Peyer's patch (tissue), 4 donors: ENCODE results near the gene CCDC186. TPM values are rescaled to one million over a fixed set of nuclear protein-coding genes. Genes with fewer than 3 reads are reported as not detected.

Experiments used
- DNase-seq, 3 donors: peaks; one replicate each; pipeline ENCODE4 v3.0.0-alpha.2; 2017 to 2019
- H3K27ac ChIP-seq, 4 donors: fragments of 200-600 bp; sonication (generic); one replicate each; pipeline ENCODE4 v1.5.1; 2016 to 2019
- H3K27me3 ChIP-seq, 2 donors: fragments of 200-600 bp; sonication (generic); one replicate each; pipeline ENCODE4 v1.5.1; 2019
- H3K36me3 ChIP-seq, 3 donors: fragments of 200-600 bp; sonication (generic); one replicate each; pipeline ENCODE4 v1.5.1; 2016 to 2019
- H3K4me1 ChIP-seq, 4 donors: fragments of 200-600 bp; sonication (generic); one replicate each; pipeline ENCODE4 v1.5.1; 2016 to 2019
- H3K4me3 ChIP-seq, 4 donors: fragments of 200-600 bp; sonication (generic); 1 replicate in 3 of 4; 2 replicates in 1 of 4; pipeline ENCODE4 v1.5.1; 2016 to 2019; ENCODE audit warnings: mild to moderate bottlenecking in 1 of 4
- H3K9me3 ChIP-seq, 4 donors: fragments of 200-600 bp; sonication (generic); one replicate each; pipeline ENCODE4 v1.5.1; 2016 to 2019; ENCODE audit warnings: mild to moderate bottlenecking in 1 of 4
- CTCF ChIP-seq, 6 experiments: fragments of 450-650 bp in 4 of 6; fragments of 200-600 bp in 2 of 6; sonication (generic) in 1 of 6; IDR thresholded peaks; one replicate each; pipeline ENCODE4 v1.5.1; 2017 to 2019; ENCODE audit warnings: antibody characterized with exemption in 6 of 6, mild to moderate bottlenecking in 3 of 6, moderate library complexity in 1 of 6
- POLR2A ChIP-seq, 2 donors: fragments of 450-650 bp; IDR thresholded peaks; one replicate each; pipeline ENCODE4 v1.5.1; 2017; ENCODE audit warnings: antibody characterized with exemption in 2 of 2, mild to moderate bottlenecking in 2 of 2, moderate library complexity in 2 of 2
- total RNA-seq, 4 donors: library from RNA; depleted of rRNA; stranded (reverse); fragments of >200 nt; gene quantifications; one replicate each; pipeline ENCODE4 v1.1.0, GENCODE V29; 2016

The CCDC186 gene
- total RNA-seq, 4 donors from 2014 or later, result 30.5 to 68.0 (median 50.9) TPM

GRCh38 chr10:114095559-114096337 lies 78.3 kb downstream of the CCDC186 start:
- Histone ChIP-seq H3K9me3 (no peaks in the 10 kb centered on the region), H3K36me3 (no peaks in the 10 kb centered on the region), H3K4me3 (no peak overlapping the region), H3K27me3 (no peaks in the 10 kb centered on the region), H3K4me1 (peaks cover 0 to 8% (median 3%) of the 10 kb centered on the region in 4 donors), H3K27ac (no peak overlapping the region)
- no peak for DNase-seq
- TF ChIP-seq CTCF (IDR thresholded peaks at IDR 0.05) (no peak), POLR2A (IDR thresholded peaks at IDR 0.05) (no peak)

- Histone ChIP-seq H3K27me3 (no peaks in the 10 kb centered on the region), H3K27ac (no peak overlapping the region), H3K36me3 (no peaks in the 10 kb centered on the region), H3K4me1 (peaks cover 0 to 6% (median 3%) of the 10 kb centered on the region in 4 donors), H3K9me3 (no peaks in the 10 kb centered on the region), H3K4me3 (no peak overlapping the region)
- TF ChIP-seq POLR2A (IDR thresholded peaks at IDR 0.05) (no peak), CTCF (IDR thresholded peaks at IDR 0.05) (no peak)
- DNase-seq, result no peak
These were observed 79.2 kb downstream of the CCDC186 start for GRCh38 chr10:114094795-114095194.

GRCh38 chr10:114087655-114088054 lies 86.3 kb downstream of the CCDC186 start:
- no peaks in the 10 kb centered on the region for H3K4me1 ChIP-seq
- TF ChIP-seq CTCF (IDR thresholded peaks at IDR 0.05), result peak in 1 of 6 experiments; percentile 9
- no peak for TF ChIP-seq POLR2A (IDR thresholded peaks at IDR 0.05)
- no peaks in the 10 kb centered on the region for H3K27me3 ChIP-seq
- H3K36me3 ChIP-seq, result no peaks in the 10 kb centered on the region
- no peak overlapping the region for H3K27ac ChIP-seq
- no peak for DNase-seq
- no peaks in the 10 kb centered on the region for H3K9me3 ChIP-seq
- H3K4me3 ChIP-seq, result no peak overlapping the region

- Histone ChIP-seq H3K36me3 (no peaks in the 10 kb centered on the region), H3K4me1 (no peaks in the 10 kb centered on the region), H3K27me3 (no peaks in the 10 kb centered on the region), H3K4me3 (no peak overlapping the region), H3K9me3 (no peaks in the 10 kb centered on the region), H3K27ac (no peak overlapping the region)
- no peak for DNase-seq
- TF ChIP-seq POLR2A (IDR thresholded peaks at IDR 0.05) (no peak), CTCF (IDR thresholded peaks at IDR 0.05) (no peak)
These were observed 86.7 kb downstream of the CCDC186 start for GRCh38 chr10:114087255-114087654.

- no peak for DNase-seq
- Histone ChIP-seq H3K27ac (no peak overlapping the region), H3K9me3 (no peaks in the 10 kb centered on the region), H3K4me1 (no peaks in the 10 kb centered on the region), H3K4me3 (no peak overlapping the region), H3K36me3 (no peaks in the 10 kb centered on the region), H3K27me3 (no peaks in the 10 kb centered on the region)
- no peak for TF ChIP-seq CTCF (IDR thresholded peaks at IDR 0.05)
- TF ChIP-seq POLR2A (IDR thresholded peaks at IDR 0.05), result no peak
These were observed 89.8 kb downstream of the CCDC186 start for GRCh38 chr10:114084215-114084614.
